Kidney epithelial cell (primary cell): Measurements from ENCODE around the gene MISP. TPM values are rescaled to one million over a fixed set of nuclear protein-coding genes. Genes with fewer than 3 reads are reported as not detected.

ENCODE experiments used
- DNase-seq: peaks from one replicate; pipeline ENCODE4 v3.0.0-alpha.2; 2010; ENCODE audit warnings: low read depth
- H3K27me3 ChIP-seq: 2 replicates; pipeline ENCODE4 v1.6.0; 2011; ENCODE audit warnings: low read length; ENCODE audit not compliant: control insufficient read depth, insufficient read depth
- H3K36me3 ChIP-seq: 2 replicates; pipeline ENCODE4 v1.5.1; 2011; ENCODE audit warnings: low read length; ENCODE audit not compliant: control insufficient read depth, insufficient read depth
- H3K4me3 ChIP-seq: 2 replicates; pipeline ENCODE4 v1.5.1; 2011; ENCODE audit warnings: low read depth, mild to moderate bottlenecking, control low read depth, low read length
- CTCF ChIP-seq: IDR thresholded peaks from 2 replicates; pipeline ENCODE4 v1.5.1; 2011; ENCODE audit warnings: mild to moderate bottlenecking, moderate library complexity, low read length, control low read depth, inconsistent platforms; ENCODE audit not compliant: insufficient read depth, poor library complexity, severe bottlenecking
- total RNA-seq: library from RNA; depleted of rRNA; stranded (reverse); fragments of >200 nt; gene quantifications from 2 replicates; pipeline ENCODE4 v1.2.3, GENCODE V29; 2015

MISP gene
- total RNA-seq, 1 donor from 2014 or later = 45.6 TPM

GRCh38 chr19:756236-756635, 5.3 kb downstream of the MISP start:
- no peak overlapping the region for H3K4me3 ChIP-seq
- no peak for DNase-seq
- H3K27me3 ChIP-seq = no peaks in the 10 kb centered on the region
- TF ChIP-seq CTCF = no peak
- no peaks in the 10 kb centered on the region for H3K36me3 ChIP-seq

DNA sequence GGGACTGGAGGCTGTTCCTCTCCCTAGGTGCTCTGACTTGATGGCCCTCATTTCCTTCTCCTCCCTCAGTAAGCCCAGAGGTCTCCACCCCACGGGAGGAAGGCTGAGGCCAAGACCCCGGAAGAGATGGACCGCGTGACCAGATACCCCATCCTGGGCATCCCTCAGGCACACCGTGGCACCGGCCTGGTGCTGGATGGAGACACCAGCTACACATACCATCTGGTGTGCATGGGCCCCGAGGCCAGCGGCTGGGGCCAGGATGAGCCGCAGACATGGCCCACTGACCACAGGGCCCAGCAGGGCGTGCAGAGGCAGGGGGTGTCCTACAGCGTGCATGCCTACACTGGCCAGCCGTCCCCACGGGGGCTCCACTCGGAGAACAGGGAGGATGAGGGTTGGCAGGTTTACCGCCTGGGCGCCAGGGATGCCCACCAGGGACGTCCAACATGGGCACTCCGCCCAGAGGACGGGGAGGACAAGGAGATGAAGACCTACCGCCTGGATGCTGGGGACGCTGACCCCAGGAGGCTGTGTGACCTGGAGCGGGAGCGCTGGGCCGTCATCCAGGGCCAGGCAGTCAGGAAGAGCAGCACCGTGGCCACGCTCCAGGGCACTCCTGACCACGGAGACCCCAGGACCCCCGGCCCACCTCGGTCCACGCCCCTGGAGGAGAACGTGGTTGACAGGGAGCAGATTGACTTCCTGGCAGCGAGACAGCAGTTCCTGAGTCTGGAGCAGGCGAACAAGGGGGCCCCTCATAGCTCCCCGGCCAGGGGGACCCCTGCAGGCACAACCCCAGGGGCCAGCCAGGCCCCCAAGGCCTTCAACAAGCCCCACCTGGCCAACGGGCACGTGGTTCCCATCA, 6.1 kb downstream of the MISP start:
- TF ChIP-seq CTCF = no peak
- Histone ChIP-seq H3K27me3 (no peaks in the 10 kb centered on the region), H3K36me3 (peaks cover 1% of the 10 kb centered on the region), H3K4me3 (no peak overlapping the region)
- no peak for DNase-seq

GRCh38 chr19:757811-758668, 7.1 kb downstream of the MISP start:
- Histone ChIP-seq H3K36me3 (peaks cover 1% of the 10 kb centered on the region), H3K4me3 (no peak overlapping the region), H3K27me3 (no peaks in the 10 kb centered on the region)
- DNase-seq = no peak
- TF ChIP-seq CTCF = no peak

DNA sequence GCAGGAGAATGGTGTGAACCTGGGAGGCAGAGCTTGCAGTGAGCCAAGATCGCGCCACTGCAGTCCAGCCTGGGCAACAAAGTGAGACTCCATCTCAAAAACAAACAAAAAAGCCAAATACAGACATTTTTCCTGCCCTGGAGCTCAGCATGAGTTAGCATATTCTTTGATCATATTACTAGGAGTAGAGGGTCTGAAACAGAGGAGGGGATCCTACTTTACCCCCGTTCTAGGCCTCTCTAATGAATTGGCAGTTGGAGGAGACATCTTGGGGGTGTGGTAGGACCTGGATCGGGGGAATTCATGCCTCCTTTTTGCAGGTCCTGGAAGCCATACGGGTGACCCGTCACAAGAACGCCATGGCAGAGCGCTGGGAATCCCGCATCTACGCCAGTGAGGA, 12.3 kb downstream of the MISP start:
- Histone ChIP-seq H3K4me3 (no peak overlapping the region), H3K27me3 (no peaks in the 10 kb centered on the region), H3K36me3 (peaks cover 1% of the 10 kb centered on the region)
- DNase-seq = no peak
- TF ChIP-seq CTCF = no peak

DNA sequence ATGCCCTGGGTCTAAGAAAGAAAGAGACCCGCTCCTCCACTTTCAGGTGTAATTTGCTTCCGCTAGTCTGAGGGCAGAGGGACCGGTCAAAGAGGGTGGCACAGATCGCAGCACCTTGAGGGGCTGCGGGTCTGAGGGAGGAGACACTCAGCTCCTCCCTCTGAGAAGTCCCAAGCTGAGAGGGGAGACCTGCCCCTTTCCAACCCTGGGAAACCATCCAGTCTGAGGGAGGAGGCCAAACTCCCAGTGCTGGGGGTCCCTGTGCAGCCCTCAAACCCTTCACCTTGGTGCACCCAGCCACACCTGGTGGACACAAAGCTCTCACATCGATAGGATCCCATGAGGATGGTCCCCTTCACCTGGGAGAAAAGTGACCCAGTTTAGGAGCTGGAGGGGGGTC, 13.0 kb downstream of the MISP start:
- DNase-seq = no peak
- no peak for TF ChIP-seq CTCF
- peaks cover 1% of the 10 kb centered on the region for H3K36me3 ChIP-seq
- no peak overlapping the region for H3K4me3 ChIP-seq
- H3K27me3 ChIP-seq = no peaks in the 10 kb centered on the region
